Omental fat pad (tissue), 4 donors: Measurements from ENCODE around the gene SLC12A3. TPM values are rescaled to one million over a fixed set of nuclear protein-coding genes. Genes with fewer than 3 reads are reported as not detected.

ENCODE experiments used
- ATAC-seq: fragments of 150-250 bp; one replicate; pipeline ENCODE4 v1.9.1; 2016; ENCODE audit warnings: mild to moderate bottlenecking, moderate library complexity; ENCODE audit not compliant: low FRiP score
- DNase-seq: peaks from one replicate; pipeline ENCODE4 v3.0.0-alpha.2; 2019; ENCODE audit warnings: low spot score
- total RNA-seq, 4 donors: library from RNA; depleted of rRNA; stranded (reverse); fragments of >200 nt; gene quantifications; one replicate each; pipeline ENCODE4 v1.1.0, GENCODE V29; 2016
- TF ChIP-seq, protein P1 (sequence below), 3 donors: fragments of 450-650 bp; IDR thresholded peaks; one replicate each; pipeline ENCODE4 v1.5.1; 2016 to 2017; ENCODE audit warnings: antibody characterized with exemption in 3 of 3, mild to moderate bottlenecking in 3 of 3, moderate library complexity in 2 of 3

SLC12A3 gene
- total RNA-seq, 4 donors from 2014 or later: not detected

DNA sequence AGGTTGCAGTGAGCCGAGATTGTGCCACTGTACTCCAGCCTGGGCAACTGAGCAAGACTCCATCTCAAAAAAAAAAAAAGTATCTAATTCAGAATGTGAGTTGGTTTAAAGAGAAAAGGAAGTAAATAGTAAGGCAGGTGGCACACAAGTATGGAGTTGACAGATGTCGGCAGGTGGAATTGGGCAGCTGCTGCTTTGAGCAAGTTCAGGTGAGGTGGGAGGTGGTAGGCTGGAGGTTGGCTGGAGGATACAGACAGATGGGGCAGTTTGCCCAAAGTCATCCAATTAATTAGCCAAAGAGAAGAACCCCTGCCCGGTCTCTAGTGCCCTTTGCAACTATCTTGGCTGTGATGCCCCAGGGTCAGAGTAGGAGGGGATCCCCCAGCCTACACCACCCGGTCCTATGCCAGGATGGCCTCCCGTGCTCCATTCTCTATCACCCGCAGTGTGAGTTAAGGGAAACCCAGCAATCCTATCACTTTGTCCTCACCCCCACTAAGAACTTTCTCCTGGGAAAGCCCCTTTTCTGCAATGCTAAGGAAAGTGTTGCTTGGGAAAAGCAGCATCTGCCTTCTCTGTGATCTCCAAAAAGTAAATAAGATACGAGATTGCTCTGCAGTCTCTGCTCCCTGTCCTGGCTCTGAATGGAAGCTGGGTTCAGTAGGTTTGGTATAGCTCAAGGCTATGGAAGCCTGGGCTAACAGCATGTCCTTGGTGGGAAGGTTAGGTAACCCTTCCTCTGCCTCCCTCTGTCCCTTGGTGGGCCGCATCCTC, 32.2 kb downstream of the SLC12A3 start:
- TF ChIP-seq, protein P1, sequence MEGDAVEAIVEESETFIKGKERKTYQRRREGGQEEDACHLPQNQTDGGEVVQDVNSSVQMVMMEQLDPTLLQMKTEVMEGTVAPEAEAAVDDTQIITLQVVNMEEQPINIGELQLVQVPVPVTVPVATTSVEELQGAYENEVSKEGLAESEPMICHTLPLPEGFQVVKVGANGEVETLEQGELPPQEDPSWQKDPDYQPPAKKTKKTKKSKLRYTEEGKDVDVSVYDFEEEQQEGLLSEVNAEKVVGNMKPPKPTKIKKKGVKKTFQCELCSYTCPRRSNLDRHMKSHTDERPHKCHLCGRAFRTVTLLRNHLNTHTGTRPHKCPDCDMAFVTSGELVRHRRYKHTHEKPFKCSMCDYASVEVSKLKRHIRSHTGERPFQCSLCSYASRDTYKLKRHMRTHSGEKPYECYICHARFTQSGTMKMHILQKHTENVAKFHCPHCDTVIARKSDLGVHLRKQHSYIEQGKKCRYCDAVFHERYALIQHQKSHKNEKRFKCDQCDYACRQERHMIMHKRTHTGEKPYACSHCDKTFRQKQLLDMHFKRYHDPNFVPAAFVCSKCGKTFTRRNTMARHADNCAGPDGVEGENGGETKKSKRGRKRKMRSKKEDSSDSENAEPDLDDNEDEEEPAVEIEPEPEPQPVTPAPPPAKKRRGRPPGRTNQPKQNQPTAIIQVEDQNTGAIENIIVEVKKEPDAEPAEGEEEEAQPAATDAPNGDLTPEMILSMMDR (IDR thresholded peaks at IDR 0.05): no peak
- no peak for DNase-seq
- ATAC-seq: no peak

DNA sequence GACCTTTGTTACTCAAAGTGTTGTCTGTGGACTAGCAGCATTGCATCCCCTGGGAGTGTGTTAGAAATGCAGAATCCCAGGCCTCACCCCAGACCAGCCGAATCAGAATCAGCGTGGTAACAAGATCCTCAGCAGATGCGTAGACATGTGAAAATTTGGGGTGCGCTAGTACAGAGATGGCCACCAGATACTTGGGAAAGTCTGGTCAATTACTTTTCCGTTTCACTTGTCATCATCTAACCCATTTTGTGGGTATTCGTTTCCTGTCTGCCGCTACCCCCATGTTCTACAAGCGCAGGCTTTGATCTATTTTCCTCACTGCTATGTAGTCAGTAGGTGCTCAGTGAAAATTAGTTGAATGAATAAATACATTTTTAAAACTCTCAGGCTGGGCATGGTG, 33.8 kb downstream of the SLC12A3 start:
- no peak for ATAC-seq
- DNase-seq: no peak
- TF ChIP-seq, protein P1 (IDR thresholded peaks at IDR 0.05): no peak

GRCh38 chr16:56903866-56904265, 38.9 kb downstream of the SLC12A3 start:
- ATAC-seq (no peak), DNase-seq (no peak)
- TF ChIP-seq, protein P1 (IDR thresholded peaks at IDR 0.05): no peak

- DNase-seq (no peak), ATAC-seq (no peak)
- TF ChIP-seq, protein P1 (IDR thresholded peaks at IDR 0.05): no peak
Measured at GRCh38 chr16:56907401-56907800, 42.4 kb downstream of the SLC12A3 start.

GRCh38 chr16:56909527-56909979, 44.5 kb downstream of the SLC12A3 start:
- DNase-seq (no peak), ATAC-seq (no peak)
- TF ChIP-seq, protein P1 (IDR thresholded peaks at IDR 0.05): no peak

DNA sequence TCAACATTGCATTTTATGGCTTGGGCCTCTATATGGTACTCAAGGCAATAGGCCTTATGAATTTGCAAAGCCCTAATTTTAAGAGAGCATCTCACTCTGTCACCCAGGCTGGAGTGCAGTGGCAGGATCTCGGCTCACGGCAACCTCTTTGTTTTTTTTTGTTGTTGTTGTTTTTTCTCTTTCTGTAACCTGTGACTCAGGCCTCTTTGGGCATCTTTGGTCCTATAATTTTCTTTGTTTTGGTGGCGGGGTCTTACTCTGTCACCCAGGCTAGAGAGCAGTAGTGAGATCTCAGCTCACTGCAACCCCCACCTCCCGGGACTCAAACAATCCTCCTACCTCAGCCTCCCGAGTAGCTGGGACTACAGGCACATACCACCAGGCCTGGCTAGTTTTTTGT, 45.1 kb downstream of the SLC12A3 start:
- no peak for DNase-seq
- TF ChIP-seq, protein P1 (IDR thresholded peaks at IDR 0.05): no peak
- no peak for ATAC-seq
